ENCODE results near the gene RFC1. TPM values are rescaled to one million over a fixed set of nuclear protein-coding genes. Genes with fewer than 3 reads are reported as not detected.

The RFC1 gene
- total and polyA plus RNA-seq, 9 donors: 27.4 to 54.1 (median 42.2) TPM

GRCh38 chr4:39326468-39326977 is 39.6 kb downstream of the RFC1 start:
- no peak for DNase-seq
- Histone ChIP-seq H3K27me3 (no peaks in the 10 kb centered on the region), H3K4me3 (no peak overlapping the region), H3K36me3 (no peaks in the 10 kb centered on the region), H3K4me1 (ENCODE audit: insufficient read depth) (no peaks in the 10 kb centered on the region), H3K9me3 (no peaks in the 10 kb centered on the region), H3K27ac (no peak overlapping the region)
- 96 to 99% (median 98%) methylated on average over 2 of the region's 2 CpGs for WGBS, 3 donors
- TF ChIP-seq EP300 (IDR thresholded peaks at IDR 0.05) (no peak), POLR2A (IDR thresholded peaks at IDR 0.05) (no peak), CTCF (IDR thresholded peaks at IDR 0.05) (no peak)
- intact Hi-C loops (cut with DNase I): no loop called here

- no peaks in the 10 kb centered on the region for H3K36me3 ChIP-seq
Observed at GRCh38 chr4:39324897-39325613, 41.1 kb downstream of the RFC1 start.

GRCh38 chr4:39324446-39324845 is 41.7 kb downstream of the RFC1 start:
- whole genome bisulfite sequencing, 3 donors: 83 to 96% (median 89%) methylated on average over 2 of the region's 2 CpGs
- DNase-seq: no peak
- intact Hi-C loops (cut with DNase I): no loop called here
- Histone ChIP-seq H3K4me1 (ENCODE audit: insufficient read depth) (no peaks in the 10 kb centered on the region), H3K27ac (no peak overlapping the region), H3K27me3 (no peaks in the 10 kb centered on the region), H3K36me3 (no peaks in the 10 kb centered on the region), H3K9me3 (no peaks in the 10 kb centered on the region), H3K4me3 (no peak overlapping the region)
- TF ChIP-seq POLR2A (IDR thresholded peaks at IDR 0.05): no peak
- no peak for TF ChIP-seq EP300 (IDR thresholded peaks at IDR 0.05)
- no peak for TF ChIP-seq CTCF (IDR thresholded peaks at IDR 0.05)

More at GRCh38 chr4:39324897-39325613, 41.1 kb downstream of the RFC1 start:
- TF ChIP-seq POLR2A (IDR thresholded peaks at IDR 0.05): no peak
- no peak for TF ChIP-seq CTCF (IDR thresholded peaks at IDR 0.05)
- TF ChIP-seq EP300 (IDR thresholded peaks at IDR 0.05): no peak
- H3K27me3 ChIP-seq: no peaks in the 10 kb centered on the region
- no peak overlapping the region for H3K27ac ChIP-seq
- no peaks in the 10 kb centered on the region for H3K4me1 ChIP-seq (ENCODE audit: insufficient read depth)
- H3K9me3 ChIP-seq: no peaks in the 10 kb centered on the region
- H3K4me3 ChIP-seq: no peak overlapping the region
- 81 to 96% (median 92%) methylated on average over 4 of the region's 4 CpGs for WGBS, 3 donors
- intact Hi-C loops (cut with DNase I): no loop called here
- no peak for DNase-seq

GRCh38 chr4:39323821-39324220 is 42.3 kb downstream of the RFC1 start:
- no peak for TF ChIP-seq POLR2A (IDR thresholded peaks at IDR 0.05)
- no peak for TF ChIP-seq EP300 (IDR thresholded peaks at IDR 0.05)
- TF ChIP-seq CTCF (IDR thresholded peaks at IDR 0.05): no peak
- no peak overlapping the region for H3K4me3 ChIP-seq
- no peak for DNase-seq
- H3K9me3 ChIP-seq: no peaks in the 10 kb centered on the region
- WGBS, 3 donors: 42 to 51% (median 49%) methylated on average over 1 of the region's 1 CpG
- intact Hi-C loops (cut with DNase I): no loop called here
- H3K36me3 ChIP-seq: no peaks in the 10 kb centered on the region
- no peaks in the 10 kb centered on the region for H3K4me1 ChIP-seq (ENCODE audit: insufficient read depth)
- no peak overlapping the region for H3K27ac ChIP-seq
- H3K27me3 ChIP-seq: no peaks in the 10 kb centered on the region

All from ovary (tissue), 9 donors.